HUES48 (cell line): ENCODE results near the gene AMTN.
"Not testable (repeated sequence)": the region's sequence is repeated elsewhere in the genome, so short reads cannot be mapped to it uniquely, and the experiment has no call there.

ENCODE experiments used
- H3K27ac ChIP-seq: one replicate; pipeline ENCODE4 v1.7.0; 2013; ENCODE audit warnings: low read depth, low read length, inconsistent platforms
- H3K27me3 ChIP-seq: 2 replicates; pipeline ENCODE4 v1.6.1; 2013; ENCODE audit warnings: mild to moderate bottlenecking, low read length; ENCODE audit not compliant: control insufficient read depth, insufficient read depth
- H3K36me3 ChIP-seq: 2 replicates; pipeline ENCODE4 v1.6.1; 2013; ENCODE audit warnings: low read length; ENCODE audit not compliant: control insufficient read depth, insufficient read depth
- H3K4me1 ChIP-seq: 2 replicates; pipeline ENCODE4 v1.6.1; 2013; ENCODE audit warnings: mild to moderate bottlenecking, low read length; ENCODE audit not compliant: control insufficient read depth, insufficient read depth
- H3K4me3 ChIP-seq: 2 replicates; pipeline ENCODE4 v1.5.1; 2013; ENCODE audit warnings: mild to moderate bottlenecking, low read depth, low read length
- H3K9ac ChIP-seq: 2 replicates; pipeline ENCODE4 v1.6.1; 2013; ENCODE audit warnings: mild to moderate bottlenecking, low read depth, low read length, moderate library complexity
- H3K9me3 ChIP-seq: 2 replicates; pipeline ENCODE4 v1.6.1; 2013; ENCODE audit warnings: low read length; ENCODE audit not compliant: control insufficient read depth, insufficient read depth

AMTN gene, protein sequence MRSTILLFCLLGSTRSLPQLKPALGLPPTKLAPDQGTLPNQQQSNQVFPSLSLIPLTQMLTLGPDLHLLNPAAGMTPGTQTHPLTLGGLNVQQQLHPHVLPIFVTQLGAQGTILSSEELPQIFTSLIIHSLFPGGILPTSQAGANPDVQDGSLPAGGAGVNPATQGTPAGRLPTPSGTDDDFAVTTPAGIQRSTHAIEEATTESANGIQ

GRCh38 chr4:70518269-70518668, at the start of gene AMTN:
AMTN (plus strand) TSS chr4:70518569; CDS start chr4:70518778, 209 bp downstream.
- H3K36me3 ChIP-seq: no peaks in the 10 kb centered on the region
- H3K4me3 ChIP-seq: no peak within 1 kb of the TSS
- H3K27ac ChIP-seq: no peak within 1 kb of the TSS
- no peaks in the 10 kb centered on the region for H3K9me3 ChIP-seq
- no peak within 1 kb of the TSS for H3K9ac ChIP-seq
- H3K27me3 ChIP-seq: no peaks in the 10 kb centered on the region
- no peaks in the 10 kb centered on the region for H3K4me1 ChIP-seq

DNA sequence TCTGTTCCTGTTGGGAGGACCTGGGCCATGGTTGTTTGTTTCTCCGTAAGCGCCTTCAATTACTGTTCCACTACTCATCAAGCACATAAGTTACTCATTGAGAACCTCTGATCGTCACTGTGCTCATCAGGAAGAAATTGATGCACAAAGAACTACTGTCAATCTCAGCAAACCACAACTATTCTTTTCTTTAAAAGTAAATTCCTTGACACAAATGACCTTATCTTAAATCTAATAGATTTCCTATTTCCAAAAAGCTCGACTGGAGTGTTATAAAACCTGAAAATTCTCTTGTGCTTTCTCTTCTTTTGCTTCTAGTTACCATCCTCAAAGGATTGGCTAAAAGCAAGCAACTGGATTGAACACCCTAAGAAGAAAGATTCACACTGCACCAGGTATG, 46.5 kb upstream of the AMTN start, which contains the start of gene MUC7:
Gene MUC7 (plus strand): TSS at position 301 of the 400 bp plus-strand sequence. CDS start 1,825 bp downstream, outside the sequence.
- H3K27me3 ChIP-seq: no peaks in the 10 kb centered on the region

GRCh38 chr4:70473679-70474078, 44.7 kb upstream of the AMTN start:
- H3K4me3 ChIP-seq: no peak overlapping the region
- no peaks in the 10 kb centered on the region for H3K27me3 ChIP-seq
- no peak overlapping the region for H3K9ac ChIP-seq
- no peaks in the 10 kb centered on the region for H3K9me3 ChIP-seq
- H3K27ac ChIP-seq: no peak overlapping the region
- H3K4me1 ChIP-seq: no peaks in the 10 kb centered on the region
- no peaks in the 10 kb centered on the region for H3K36me3 ChIP-seq

More for the DNA sequence above, 46.5 kb upstream of the AMTN start, which contains the start of gene MUC7:
- no peaks in the 10 kb centered on the region for H3K9me3 ChIP-seq
- H3K9ac ChIP-seq: no peak within 1 kb of the TSS
- H3K27ac ChIP-seq: no peak within 1 kb of the TSS
- no peaks in the 10 kb centered on the region for H3K4me1 ChIP-seq
- H3K4me3 ChIP-seq: no peak within 1 kb of the TSS
- no peaks in the 10 kb centered on the region for H3K36me3 ChIP-seq

GRCh38 chr4:70488748-70489147, 29.6 kb upstream of the AMTN start:
- Histone ChIP-seq H3K9me3 (no peaks in the 10 kb centered on the region), H3K9ac (no peak overlapping the region), H3K36me3 (no peaks in the 10 kb centered on the region), H3K4me1 (no peaks in the 10 kb centered on the region), H3K27me3 (no peaks in the 10 kb centered on the region), H3K27ac (no peak overlapping the region), H3K4me3 (no peak overlapping the region)

GRCh38 chr4:70496231-70496630, 22.1 kb upstream of the AMTN start:
- no peaks in the 10 kb centered on the region for H3K36me3 ChIP-seq
- no peaks in the 10 kb centered on the region for H3K4me1 ChIP-seq
- no peak overlapping the region for H3K27ac ChIP-seq
- H3K27me3 ChIP-seq: no peaks in the 10 kb centered on the region
- H3K4me3 ChIP-seq: no peak overlapping the region
- no peaks in the 10 kb centered on the region for H3K9me3 ChIP-seq
- H3K9ac ChIP-seq: no peak overlapping the region

- H3K27me3 ChIP-seq, H3K4me3 ChIP-seq, H3K4me1 ChIP-seq: not testable (repeated sequence)
Measured at GRCh38 chr4:70501838-70502237, 16.5 kb upstream of the AMTN start.

GRCh38 chr4:70504733-70505132, 13.6 kb upstream of the AMTN start:
- Histone ChIP-seq H3K27ac (no peak overlapping the region), H3K27me3 (no peaks in the 10 kb centered on the region), H3K36me3 (no peaks in the 10 kb centered on the region), H3K9ac (no peak overlapping the region), H3K4me3 (no peak overlapping the region), H3K4me1 (no peaks in the 10 kb centered on the region), H3K9me3 (no peaks in the 10 kb centered on the region)

More at GRCh38 chr4:70501838-70502237, 16.5 kb upstream of the AMTN start:
- H3K9ac ChIP-seq, H3K27ac ChIP-seq, H3K36me3 ChIP-seq, H3K9me3 ChIP-seq: not testable (repeated sequence)

- Histone ChIP-seq H3K27ac (no peak overlapping the region), H3K27me3 (no peaks in the 10 kb centered on the region), H3K9me3 (no peaks in the 10 kb centered on the region), H3K4me3 (no peak overlapping the region), H3K9ac (no peak overlapping the region), H3K4me1 (no peaks in the 10 kb centered on the region), H3K36me3 (no peaks in the 10 kb centered on the region)
Measured at GRCh38 chr4:70505151-70505748, 13.1 kb upstream of the AMTN start.

- no peak overlapping the region for H3K27ac ChIP-seq
- H3K36me3 ChIP-seq: no peaks in the 10 kb centered on the region
- H3K27me3 ChIP-seq: no peaks in the 10 kb centered on the region
- no peaks in the 10 kb centered on the region for H3K4me1 ChIP-seq
- no peaks in the 10 kb centered on the region for H3K9me3 ChIP-seq
- H3K4me3 ChIP-seq: no peak overlapping the region
- no peak overlapping the region for H3K9ac ChIP-seq
Measured at GRCh38 chr4:70508801-70509200, 9.6 kb upstream of the AMTN start.

GRCh38 chr4:70511365-70511764, 7.0 kb upstream of the AMTN start:
- H3K4me3 ChIP-seq: no peak overlapping the region
- no peak overlapping the region for H3K27ac ChIP-seq
- H3K27me3 ChIP-seq: no peaks in the 10 kb centered on the region
- H3K9ac ChIP-seq: no peak overlapping the region
- H3K9me3 ChIP-seq: no peaks in the 10 kb centered on the region
- no peaks in the 10 kb centered on the region for H3K36me3 ChIP-seq
- H3K4me1 ChIP-seq: no peaks in the 10 kb centered on the region

- H3K4me1 ChIP-seq: no peaks in the 10 kb centered on the region
- no peak overlapping the region for H3K4me3 ChIP-seq
- no peaks in the 10 kb centered on the region for H3K27me3 ChIP-seq
- H3K9ac ChIP-seq: no peak overlapping the region
- no peaks in the 10 kb centered on the region for H3K36me3 ChIP-seq
- H3K27ac ChIP-seq: no peak overlapping the region
- H3K9me3 ChIP-seq: no peaks in the 10 kb centered on the region
Measured at GRCh38 chr4:70515367-70516250, 2.8 kb upstream of the AMTN start.
